Hematopoietic multipotent progenitor cell treated with erythropoietin and hydrocortisone succinate and interleukin-3 and kit ligand, for 4 days (in vitro differentiated cells): Measurements from ENCODE around the gene ZSWIM4.

Experiments used
- DNase-seq: peaks from one replicate; pipeline ENCODE4 v3.0.0-alpha.2; 2015

The ZSWIM4 gene

DNA sequence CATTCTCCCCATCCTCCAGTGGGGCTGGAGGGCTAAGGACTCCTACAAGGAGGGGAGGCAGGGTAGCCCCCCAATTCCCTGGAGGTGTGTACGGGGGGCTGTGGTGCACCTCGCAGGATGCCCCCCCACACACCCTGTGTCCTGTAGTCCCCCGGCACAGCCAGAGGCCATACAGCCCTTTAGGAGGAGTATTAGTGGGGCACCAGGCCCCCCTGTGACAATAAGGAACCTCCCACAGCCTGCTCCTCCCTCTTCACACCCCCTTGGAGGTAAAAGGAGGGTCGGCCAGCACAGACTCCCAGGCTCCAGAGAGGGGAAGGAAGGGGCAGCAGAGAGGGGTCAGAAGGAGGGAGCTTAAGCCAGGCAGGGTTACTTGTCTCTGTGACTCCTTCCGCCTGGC, 81.6 kb downstream of the ZSWIM4 start, which contains the start of gene NANOS3:
TSS of gene NANOS3 (plus strand) at position 301 of the 400 bp plus-strand sequence. CDS start 115 bp downstream, outside the sequence.
- no peak for DNase-seq

DNA sequence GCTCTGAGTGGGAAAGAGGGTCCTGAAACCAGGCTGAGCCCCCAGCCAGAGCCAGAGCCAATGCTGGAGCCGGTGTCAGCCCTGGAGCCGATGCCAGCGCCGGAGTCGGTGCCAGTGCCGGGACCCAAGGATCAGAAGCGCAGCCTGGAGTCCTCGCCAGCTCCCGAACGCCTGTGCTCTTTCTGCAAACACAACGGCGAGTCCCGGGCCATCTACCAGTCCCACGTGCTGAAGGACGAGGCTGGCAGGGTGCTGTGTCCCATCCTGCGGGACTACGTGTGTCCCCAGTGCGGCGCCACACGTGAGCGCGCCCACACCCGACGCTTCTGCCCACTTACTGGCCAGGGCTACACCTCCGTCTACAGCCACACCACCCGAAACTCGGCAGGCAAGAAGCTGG, 82.1 kb downstream of the ZSWIM4 start:
- no peak for DNase-seq

DNA sequence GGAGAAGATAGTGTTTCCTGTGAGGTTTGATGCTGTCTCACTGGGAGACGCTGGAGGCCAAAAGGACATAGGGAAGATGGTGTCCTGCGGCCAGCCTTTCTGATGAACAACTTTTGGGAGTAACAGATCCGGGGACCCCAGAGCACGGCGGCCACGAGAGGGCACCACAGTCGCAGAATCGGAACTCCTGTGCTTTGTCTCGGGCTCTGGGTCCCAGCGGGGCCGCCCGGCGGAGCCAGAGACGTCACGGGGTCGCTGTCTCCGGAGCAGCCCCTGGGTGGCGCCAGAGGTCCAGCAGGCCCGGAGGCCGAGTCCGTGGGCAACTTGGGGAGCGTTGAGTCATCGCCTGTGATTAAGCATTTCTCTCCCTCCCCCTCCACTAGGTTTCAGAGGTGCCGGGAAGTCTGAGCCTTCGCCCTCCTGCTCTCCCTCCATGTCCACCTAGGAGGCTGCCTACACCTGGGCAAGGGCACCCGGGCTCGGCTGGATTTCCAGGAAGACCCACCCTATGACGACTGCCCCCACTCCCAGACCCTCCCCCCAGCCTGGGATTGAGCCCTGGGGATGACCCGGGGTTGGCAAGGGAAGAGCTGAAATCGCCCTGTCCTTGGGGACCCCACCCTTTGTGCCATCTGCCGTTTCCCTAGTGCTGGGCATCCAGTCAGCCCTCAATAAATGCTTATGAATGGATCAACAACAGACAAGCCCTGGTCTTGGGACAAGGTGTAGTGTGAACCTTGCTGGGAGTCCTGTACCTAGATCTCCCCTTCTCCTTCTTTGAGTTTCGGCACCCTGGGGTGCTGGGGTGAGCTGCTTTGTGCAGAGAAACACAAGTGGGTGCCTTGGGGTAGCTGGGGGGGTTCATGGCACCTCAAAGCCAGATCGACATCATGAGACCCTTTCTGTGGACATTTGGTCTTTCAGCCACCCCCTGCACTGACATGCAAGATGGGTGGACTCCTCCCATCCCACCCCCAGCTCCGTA, 85.1 kb downstream of the ZSWIM4 start:
- peak; percentile 98 for DNase-seq

DNA sequence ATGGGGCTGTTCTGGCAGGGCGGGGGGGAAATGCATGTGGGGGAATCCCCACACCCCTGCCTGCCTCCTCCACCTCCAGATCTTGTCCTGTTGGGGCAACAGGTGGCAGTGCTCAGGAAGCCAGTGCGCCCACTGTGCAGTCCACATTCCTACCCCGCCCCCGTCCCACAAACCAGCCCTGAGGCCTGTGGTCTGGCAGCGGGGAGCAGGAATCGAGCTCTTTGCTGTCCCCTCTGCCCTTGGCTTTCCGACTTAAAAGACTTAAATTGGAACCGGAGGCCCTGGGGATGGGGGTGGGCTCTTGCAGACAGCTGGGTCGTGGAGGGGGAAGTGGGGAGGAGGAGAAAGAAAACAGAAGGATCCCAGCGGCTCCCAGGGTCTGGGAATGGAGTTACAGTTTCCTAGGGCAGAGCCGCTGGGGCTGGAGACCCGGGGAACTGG, 86.0 kb downstream of the ZSWIM4 start:
- DNase-seq = peak; percentile 48
